ENCODE data around the gene MAP3K4.

Gene MAP3K4

GRCh38 chr6:160998217-160998616 is 6.6 kb downstream of the MAP3K4 start:
- Histone ChIP-seq H4K20me1 (ENCODE audit: insufficient read depth, low read length) (peaks cover 47% of the 10 kb centered on the region), H3K4me1 (ENCODE audit: insufficient read depth, low read length) (peaks cover 17% of the 10 kb centered on the region), H3K36me3 (ENCODE audit: insufficient read depth, low read length) (0 out of 2 replicates have a peak, but pooled peaks cover 5% of the 10 kb centered on the region), H2AFZ (ENCODE audit: low read depth, low read length) (no peak overlapping the region), H3K4me2 (ENCODE audit: insufficient read depth, low read length) (no peak overlapping the region), H3K79me2 (ENCODE audit: insufficient read depth, low read length) (peaks cover 89% of the 10 kb centered on the region), H3K27me3 (ENCODE audit: insufficient read depth, low read length, poor library complexity) (no peaks in the 10 kb centered on the region), H3K4me3 (ENCODE audit: low read depth in 1 of 2, low read length in 2 of 2) (no peak overlapping the region), H3K9ac (ENCODE audit: low read depth, low read length) (no peak overlapping the region), H3K27ac (ENCODE audit: low read length) (no peak overlapping the region), H3K9me3 (ENCODE audit: insufficient read depth, low read length, severe bottlenecking) (no peaks in the 10 kb centered on the region)
- no peak for ATAC-seq (ENCODE audit: insufficient read depth, low read depth)
- TF ChIP-seq, protein P1, sequence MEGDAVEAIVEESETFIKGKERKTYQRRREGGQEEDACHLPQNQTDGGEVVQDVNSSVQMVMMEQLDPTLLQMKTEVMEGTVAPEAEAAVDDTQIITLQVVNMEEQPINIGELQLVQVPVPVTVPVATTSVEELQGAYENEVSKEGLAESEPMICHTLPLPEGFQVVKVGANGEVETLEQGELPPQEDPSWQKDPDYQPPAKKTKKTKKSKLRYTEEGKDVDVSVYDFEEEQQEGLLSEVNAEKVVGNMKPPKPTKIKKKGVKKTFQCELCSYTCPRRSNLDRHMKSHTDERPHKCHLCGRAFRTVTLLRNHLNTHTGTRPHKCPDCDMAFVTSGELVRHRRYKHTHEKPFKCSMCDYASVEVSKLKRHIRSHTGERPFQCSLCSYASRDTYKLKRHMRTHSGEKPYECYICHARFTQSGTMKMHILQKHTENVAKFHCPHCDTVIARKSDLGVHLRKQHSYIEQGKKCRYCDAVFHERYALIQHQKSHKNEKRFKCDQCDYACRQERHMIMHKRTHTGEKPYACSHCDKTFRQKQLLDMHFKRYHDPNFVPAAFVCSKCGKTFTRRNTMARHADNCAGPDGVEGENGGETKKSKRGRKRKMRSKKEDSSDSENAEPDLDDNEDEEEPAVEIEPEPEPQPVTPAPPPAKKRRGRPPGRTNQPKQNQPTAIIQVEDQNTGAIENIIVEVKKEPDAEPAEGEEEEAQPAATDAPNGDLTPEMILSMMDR (IDR thresholded peaks at IDR 0.05; ENCODE audit: borderline replicate concordance, extremely low read depth, low read length, poor library complexity, severe bottlenecking): no peak
- no peak for TF ChIP-seq EZH2 (IDR thresholded peaks at IDR 0.05; ENCODE audit: borderline replicate concordance, low read depth, low read length, severe bottlenecking)
- no peak for DNase-seq

DNA sequence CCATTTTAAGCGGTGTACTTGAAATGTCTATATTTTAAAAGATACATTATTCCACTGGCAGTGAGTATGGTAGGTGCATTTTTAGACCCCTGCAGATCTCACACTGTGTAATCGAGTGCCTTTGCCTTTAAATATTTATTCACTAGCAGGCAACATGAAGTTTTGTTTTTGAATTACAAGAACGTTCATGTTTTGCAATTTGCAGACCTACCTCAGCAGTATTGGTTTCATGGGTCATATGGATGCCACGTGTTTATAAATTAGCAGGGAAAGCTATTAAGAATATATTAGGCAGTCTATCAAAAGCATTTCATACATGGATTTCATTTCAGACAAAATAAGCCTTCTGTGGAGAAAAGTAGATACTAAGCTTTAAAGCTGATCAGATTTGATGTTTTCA is 7.2 kb downstream of the MAP3K4 start:
- peaks cover 88% of the 10 kb centered on the region for H3K79me2 ChIP-seq (ENCODE audit: insufficient read depth, low read length)

DNA sequence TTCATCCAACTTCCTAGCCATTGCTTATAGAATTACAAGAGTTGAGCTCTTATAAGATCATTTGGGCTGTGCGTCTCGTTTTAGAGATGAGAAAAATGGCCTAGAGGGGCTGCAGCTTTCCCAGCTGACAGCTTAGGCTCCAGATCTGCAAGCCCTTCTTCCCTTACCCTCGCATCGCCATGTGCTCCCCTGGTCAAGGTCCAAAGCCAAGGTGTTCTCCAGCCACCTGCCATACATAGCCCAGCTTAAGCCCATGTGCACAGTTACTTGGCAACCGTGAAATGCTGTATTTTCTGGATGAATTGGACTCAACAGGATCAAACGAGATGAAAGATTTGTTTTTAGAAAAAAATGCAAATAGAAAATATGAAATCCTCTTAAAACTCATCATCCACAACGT is 7.9 kb downstream of the MAP3K4 start:
- H3K4me3 ChIP-seq (ENCODE audit: low read depth in 1 of 2, low read length in 2 of 2): no peak overlapping the region
- H4K20me1 ChIP-seq (ENCODE audit: insufficient read depth, low read length): peaks cover 46% of the 10 kb centered on the region
- DNase-seq (no peak), ATAC-seq (ENCODE audit: insufficient read depth, low read depth) (no peak)
- peaks cover 87% of the 10 kb centered on the region for H3K79me2 ChIP-seq (ENCODE audit: insufficient read depth, low read length)
- peaks cover 4% of the 10 kb centered on the region for H3K4me1 ChIP-seq (ENCODE audit: insufficient read depth, low read length)
- H3K4me2 ChIP-seq (ENCODE audit: insufficient read depth, low read length): no peak overlapping the region
- no peaks in the 10 kb centered on the region for H3K27me3 ChIP-seq (ENCODE audit: insufficient read depth, low read length, poor library complexity)
- TF ChIP-seq EZH2 (IDR thresholded peaks at IDR 0.05; ENCODE audit: borderline replicate concordance, low read depth, low read length, severe bottlenecking): no peak
- TF ChIP-seq, protein P1 (IDR thresholded peaks at IDR 0.05; ENCODE audit: borderline replicate concordance, extremely low read depth, low read length, poor library complexity, severe bottlenecking): no peak
- H3K27ac ChIP-seq (ENCODE audit: low read length): no peak overlapping the region
- H3K9ac ChIP-seq (ENCODE audit: low read depth, low read length): no peak overlapping the region
- 0 out of 2 replicates have a peak, but pooled peaks cover 5% of the 10 kb centered on the region for H3K36me3 ChIP-seq (ENCODE audit: insufficient read depth, low read length)
- no peaks in the 10 kb centered on the region for H3K9me3 ChIP-seq (ENCODE audit: insufficient read depth, low read length, severe bottlenecking)
- H2AFZ ChIP-seq (ENCODE audit: low read depth, low read length): no peak overlapping the region

More for the DNA sequence above, 7.2 kb downstream of the MAP3K4 start:
- Histone ChIP-seq H3K27ac (ENCODE audit: low read length) (no peak overlapping the region), H3K4me1 (ENCODE audit: insufficient read depth, low read length) (peaks cover 12% of the 10 kb centered on the region), H3K4me3 (ENCODE audit: low read depth in 1 of 2, low read length in 2 of 2) (no peak overlapping the region), H3K36me3 (ENCODE audit: insufficient read depth, low read length) (0 out of 2 replicates have a peak, but pooled peaks cover 5% of the 10 kb centered on the region), H4K20me1 (ENCODE audit: insufficient read depth, low read length) (peaks cover 47% of the 10 kb centered on the region), H3K9ac (ENCODE audit: low read depth, low read length) (no peak overlapping the region), H2AFZ (ENCODE audit: low read depth, low read length) (no peak overlapping the region), H3K9me3 (ENCODE audit: insufficient read depth, low read length, severe bottlenecking) (no peaks in the 10 kb centered on the region), H3K27me3 (ENCODE audit: insufficient read depth, low read length, poor library complexity) (no peaks in the 10 kb centered on the region), H3K4me2 (ENCODE audit: insufficient read depth, low read length) (no peak overlapping the region)
- no peak for TF ChIP-seq EZH2 (IDR thresholded peaks at IDR 0.05; ENCODE audit: borderline replicate concordance, low read depth, low read length, severe bottlenecking)
- TF ChIP-seq, protein P1 (IDR thresholded peaks at IDR 0.05; ENCODE audit: borderline replicate concordance, extremely low read depth, low read length, poor library complexity, severe bottlenecking): no peak
- DNase-seq: no peak
- ATAC-seq (ENCODE audit: insufficient read depth, low read depth): no peak

DNA sequence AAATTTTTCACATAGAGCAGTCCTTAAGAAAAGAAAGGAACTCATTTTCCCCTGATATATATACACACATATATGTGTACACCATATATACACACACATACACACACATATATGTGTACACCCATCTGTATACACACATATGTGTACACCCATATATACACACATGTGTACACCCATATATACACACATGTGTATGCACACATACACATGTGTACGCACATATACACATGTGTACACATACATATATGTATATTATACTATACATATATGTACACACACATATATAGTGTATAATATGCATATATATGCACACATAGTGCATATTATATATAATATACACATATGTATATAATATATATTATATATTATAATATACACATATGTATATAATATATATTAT is 9.1 kb downstream of the MAP3K4 start:
- no peak for ATAC-seq (ENCODE audit: insufficient read depth, low read depth)
- Histone ChIP-seq H3K4me1 (ENCODE audit: insufficient read depth, low read length) (no peaks in the 10 kb centered on the region), H3K9ac (ENCODE audit: low read depth, low read length) (no peak overlapping the region), H3K27me3 (ENCODE audit: insufficient read depth, low read length, poor library complexity) (no peaks in the 10 kb centered on the region), H3K4me2 (ENCODE audit: insufficient read depth, low read length) (no peak overlapping the region), H4K20me1 (ENCODE audit: insufficient read depth, low read length) (peaks cover 42% of the 10 kb centered on the region), H3K27ac (ENCODE audit: low read length) (no peak overlapping the region), H3K36me3 (ENCODE audit: insufficient read depth, low read length) (0 out of 2 replicates have a peak, but pooled peaks cover 5% of the 10 kb centered on the region), H3K9me3 (ENCODE audit: insufficient read depth, low read length, severe bottlenecking) (no peaks in the 10 kb centered on the region), H3K79me2 (ENCODE audit: insufficient read depth, low read length) (peaks cover 85% of the 10 kb centered on the region), H2AFZ (ENCODE audit: low read depth, low read length) (no peak overlapping the region), H3K4me3 (ENCODE audit: low read depth in 1 of 2, low read length in 2 of 2) (no peak overlapping the region)
- DNase-seq: no peak
- TF ChIP-seq EZH2 (IDR thresholded peaks at IDR 0.05; ENCODE audit: borderline replicate concordance, low read depth, low read length, severe bottlenecking): no peak
- TF ChIP-seq, protein P1 (IDR thresholded peaks at IDR 0.05; ENCODE audit: borderline replicate concordance, extremely low read depth, low read length, poor library complexity, severe bottlenecking): no peak

All from DND-41 (cell line).